SW 1271 (cell line): ENCODE results near the gene LRP2.

Experiments
- DNase-seq, 2 experiments: peaks; one replicate each; lab custom pipeline; 2025; lab: John Stamatoyannopoulos, UW

LRP2 gene

GRCh38 chr2:169240405-169240804 is 121.9 kb downstream of the LRP2 start:
- no peak for DNase-seq

- DNase-seq, result no peak
Observed at GRCh38 chr2:169237939-169238338, 124.4 kb downstream of the LRP2 start.

GRCh38 chr2:169237286-169237685 is 125.0 kb downstream of the LRP2 start:
- no peak for DNase-seq

GRCh38 chr2:169232551-169233154 is 129.7 kb downstream of the LRP2 start:
- DNase-seq, result no peak

GRCh38 chr2:169230204-169230603 is 132.1 kb downstream of the LRP2 start:
- no peak for DNase-seq

- DNase-seq, result no peak
Observed at GRCh38 chr2:169229590-169229989, 132.7 kb downstream of the LRP2 start.

GRCh38 chr2:169225906-169226305 is 136.4 kb downstream of the LRP2 start:
- no peak for DNase-seq

GRCh38 chr2:169225233-169225750 is 137.0 kb downstream of the LRP2 start:
- no peak for DNase-seq

GRCh38 chr2:169222665-169223064 is 139.7 kb downstream of the LRP2 start:
- no peak for DNase-seq

- peak in 1 of 2 experiments; percentile 42 for DNase-seq
Observed at GRCh38 chr2:169221745-169222369, 140.5 kb downstream of the LRP2 start.

GRCh38 chr2:169210917-169211316 is 151.4 kb downstream of the LRP2 start:
- DNase-seq, result no peak

GRCh38 chr2:169208026-169208425 is 154.3 kb downstream of the LRP2 start:
- DNase-seq, result no peak

GRCh38 chr2:169205176-169205575 is 157.2 kb downstream of the LRP2 start:
- DNase-seq, result no peak

GRCh38 chr2:169203952-169204351 is 158.4 kb downstream of the LRP2 start:
- no peak for DNase-seq

- DNase-seq, result no peak
Observed at GRCh38 chr2:169200756-169201155, 161.6 kb downstream of the LRP2 start.

GRCh38 chr2:169193618-169194017 is 168.7 kb downstream of the LRP2 start:
- DNase-seq, result no peak

GRCh38 chr2:169190197-169190775 is 172.0 kb downstream of the LRP2 start:
- DNase-seq, result no peak

- no peak for DNase-seq
Observed at GRCh38 chr2:169189132-169189531, 173.2 kb downstream of the LRP2 start.

GRCh38 chr2:169185711-169186110 is 176.6 kb downstream of the LRP2 start:
- DNase-seq, result no peak

- DNase-seq, result peak; percentile 20 to 22
Observed at GRCh38 chr2:169184074-169184473, 178.3 kb downstream of the LRP2 start.

- DNase-seq, result no peak
Observed at GRCh38 chr2:169182573-169182972, 179.8 kb downstream of the LRP2 start.

GRCh38 chr2:169178804-169179390 is 183.4 kb downstream of the LRP2 start:
- DNase-seq, result no peak

- DNase-seq, result no peak
Observed at GRCh38 chr2:169178364-169178763, 184.0 kb downstream of the LRP2 start.
